ENCODE data around the gene BRCA2.

BRCA2 gene

DNA sequence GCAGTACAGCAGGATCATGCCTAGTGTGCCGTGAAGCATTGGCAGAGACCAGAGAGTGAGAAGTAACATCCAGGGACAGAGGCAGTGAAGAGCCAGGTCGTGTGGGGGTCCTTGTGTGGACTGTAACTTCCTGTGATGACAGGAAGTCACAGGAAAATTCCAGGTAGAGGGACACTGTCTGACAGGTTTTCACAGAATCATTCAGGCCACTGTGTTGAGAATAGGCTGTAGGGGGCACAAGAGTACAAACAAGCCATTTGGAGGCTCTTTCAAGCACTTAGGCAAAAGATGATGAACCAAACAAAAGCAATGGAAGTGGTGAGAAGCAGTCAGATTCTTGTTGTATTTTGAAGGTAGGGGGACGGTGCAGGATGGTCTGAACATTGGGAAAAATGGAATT lies 66.2 kb downstream of the BRCA2 start:
- no peaks in the 10 kb centered on the region for H3K9me3 Mint-ChIP-seq
- peaks cover 1% of the 10 kb centered on the region for H3K36me3 Mint-ChIP-seq (ENCODE audit: low read depth)
- H3K27me3 Mint-ChIP-seq (ENCODE audit: low read depth), result no peaks in the 10 kb centered on the region
- no peaks in the 10 kb centered on the region for H3K4me1 Mint-ChIP-seq
- TF ChIP-seq CTCF (IDR thresholded peaks at IDR 0.05; ENCODE audit: unreplicated experiment in 3 of 3), result peak in 2 of 3 experiments; percentile 33 to 38
- H3K27ac Mint-ChIP-seq, result no peak overlapping the region
- no peak overlapping the region for H3K4me3 Mint-ChIP-seq

DNA sequence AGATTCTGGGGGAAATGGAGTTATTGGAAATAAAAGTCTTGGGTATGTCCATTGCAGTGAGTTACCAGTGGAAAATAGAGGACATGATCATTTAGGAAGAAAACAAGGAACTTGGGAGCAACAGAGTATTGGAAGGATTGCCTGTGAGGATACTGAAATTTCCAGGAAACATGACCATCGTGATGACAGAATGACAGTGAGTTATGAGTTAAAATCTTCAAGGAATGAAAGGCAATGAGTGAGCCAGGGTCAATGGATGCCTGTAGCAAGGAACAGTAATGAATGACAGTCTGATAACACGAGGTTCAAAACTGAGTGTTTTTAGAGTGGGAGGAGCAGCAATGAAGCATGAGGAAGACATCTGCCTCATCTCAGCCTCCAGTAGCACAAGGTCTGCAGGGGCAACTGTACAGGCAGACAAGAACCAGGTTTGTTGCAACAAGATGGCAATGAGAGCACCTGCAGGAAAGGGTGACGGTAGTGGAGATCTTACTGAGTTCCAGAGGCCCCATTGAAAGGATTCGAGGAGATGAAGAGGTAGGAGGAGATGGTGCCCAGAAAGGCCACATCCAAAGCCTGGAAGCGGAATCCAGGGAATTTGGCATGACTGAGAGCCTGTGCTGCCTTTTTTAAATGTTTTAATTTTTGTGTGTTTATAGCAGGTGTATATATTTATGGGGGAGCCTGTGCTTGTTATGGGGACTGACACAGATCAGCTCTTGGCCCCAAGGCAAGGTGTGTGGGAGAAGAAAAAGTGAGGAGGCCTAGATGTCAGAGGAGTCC lies 68.7 kb downstream of the BRCA2 start:
- H3K27me3 Mint-ChIP-seq (ENCODE audit: low read depth), result no peaks in the 10 kb centered on the region
- no peaks in the 10 kb centered on the region for H3K4me1 Mint-ChIP-seq
- no peak for TF ChIP-seq CTCF (IDR thresholded peaks at IDR 0.05; ENCODE audit: unreplicated experiment in 3 of 3)
- H3K36me3 Mint-ChIP-seq (ENCODE audit: low read depth), result no peaks in the 10 kb centered on the region
- H3K9me3 Mint-ChIP-seq, result no peaks in the 10 kb centered on the region
- H3K4me3 Mint-ChIP-seq, result no peak overlapping the region
- H3K27ac Mint-ChIP-seq, result no peak overlapping the region

DNA sequence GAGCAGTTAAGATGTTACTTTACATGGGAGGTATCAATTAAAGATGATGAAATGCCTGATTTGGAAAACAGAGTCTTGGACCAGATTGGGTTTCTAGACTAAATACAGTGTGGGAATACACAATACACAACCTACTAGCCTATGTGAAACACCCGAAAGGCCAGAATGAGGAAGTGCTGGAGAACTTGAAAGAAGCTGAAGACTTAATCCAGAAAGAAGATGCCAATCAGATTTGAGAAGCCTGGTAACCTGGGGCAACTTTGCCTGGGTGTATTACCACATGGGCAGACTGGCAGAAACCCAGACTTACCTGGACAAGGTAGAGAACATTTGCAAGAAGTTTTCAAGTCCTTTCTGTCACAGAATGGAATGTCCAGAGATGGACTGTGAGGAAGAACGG lies 69.4 kb downstream of the BRCA2 start:
- Mint-ChIP-seq H3K9me3 (no peaks in the 10 kb centered on the region), H3K36me3 (ENCODE audit: low read depth) (no peaks in the 10 kb centered on the region), H3K4me3 (no peak overlapping the region), H3K27ac (no peak overlapping the region), H3K27me3 (ENCODE audit: low read depth) (no peaks in the 10 kb centered on the region), H3K4me1 (no peaks in the 10 kb centered on the region)
- TF ChIP-seq CTCF (IDR thresholded peaks at IDR 0.05; ENCODE audit: unreplicated experiment in 3 of 3), result no peak

DNA sequence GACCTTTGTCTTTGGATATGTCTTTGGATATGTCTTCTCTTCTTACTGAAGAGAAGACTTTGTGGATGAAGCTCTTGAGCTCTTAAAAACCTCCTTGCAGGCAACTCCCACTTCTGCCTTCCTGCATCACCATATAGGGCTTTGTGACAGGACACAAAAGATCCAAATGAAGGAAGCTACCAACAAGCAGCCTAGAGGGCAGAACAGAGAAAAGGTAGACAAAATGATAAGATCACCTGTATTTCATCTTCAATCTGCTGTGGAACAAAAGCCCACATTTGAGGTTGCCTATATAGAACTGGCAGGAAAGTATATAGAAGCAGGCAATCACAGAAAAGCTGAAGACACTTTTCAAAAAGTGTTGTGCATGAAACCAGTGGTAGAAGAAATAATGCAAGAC lies 70.1 kb downstream of the BRCA2 start:
- no peak for TF ChIP-seq CTCF (IDR thresholded peaks at IDR 0.05; ENCODE audit: unreplicated experiment in 3 of 3)
- Mint-ChIP-seq H3K27ac (no peak overlapping the region), H3K4me1 (no peaks in the 10 kb centered on the region), H3K9me3 (no peaks in the 10 kb centered on the region), H3K4me3 (no peak overlapping the region), H3K27me3 (ENCODE audit: low read depth) (no peaks in the 10 kb centered on the region), H3K36me3 (ENCODE audit: low read depth) (no peaks in the 10 kb centered on the region)

DNA sequence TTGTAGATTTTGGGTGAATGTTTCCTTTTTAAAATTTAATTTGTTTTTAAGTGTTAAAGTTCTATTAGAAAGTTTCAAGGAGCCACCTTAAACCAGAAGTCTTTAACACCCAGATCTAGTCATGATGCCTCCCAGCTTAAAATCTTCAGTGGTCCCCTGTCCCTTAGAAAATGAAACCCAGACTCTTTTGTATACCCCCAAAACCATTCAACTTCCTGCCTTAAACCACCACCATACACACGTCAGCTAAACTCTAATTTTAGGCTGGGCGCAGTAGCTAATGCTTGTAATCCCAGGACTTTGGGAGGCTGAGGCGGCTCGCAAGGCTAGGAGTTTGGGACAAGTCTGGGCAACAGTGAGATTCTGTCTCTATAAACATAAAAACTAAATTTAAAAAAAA lies 74.7 kb downstream of the BRCA2 start:
- TF ChIP-seq CTCF (IDR thresholded peaks at IDR 0.05; ENCODE audit: unreplicated experiment in 3 of 3), result no peak
- no peaks in the 10 kb centered on the region for H3K27me3 Mint-ChIP-seq (ENCODE audit: low read depth)
- H3K36me3 Mint-ChIP-seq (ENCODE audit: low read depth), result no peaks in the 10 kb centered on the region
- H3K4me3 Mint-ChIP-seq, result no peak overlapping the region
- H3K4me1 Mint-ChIP-seq, result no peaks in the 10 kb centered on the region
- H3K27ac Mint-ChIP-seq, result no peak overlapping the region
- H3K9me3 Mint-ChIP-seq, result no peaks in the 10 kb centered on the region

DNA sequence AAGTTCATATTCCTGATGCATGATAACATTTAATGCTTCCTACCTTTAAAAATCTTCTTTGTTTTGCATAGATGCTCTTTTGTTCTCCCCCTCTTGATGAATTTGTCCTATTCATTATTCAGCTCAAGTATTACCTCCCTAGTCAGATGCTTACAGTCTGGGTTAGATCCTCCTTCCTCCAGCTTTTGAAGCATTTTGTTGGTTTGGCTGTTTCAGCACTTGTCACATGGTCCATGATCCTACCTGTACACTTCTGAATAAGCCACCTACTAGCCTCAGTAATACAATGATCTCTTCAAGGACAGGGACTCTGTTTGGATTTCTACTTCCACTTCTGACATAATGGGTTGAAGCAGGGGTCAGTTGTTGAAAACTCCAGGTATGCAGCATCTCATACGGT lies 75.2 kb downstream of the BRCA2 start:
- Mint-ChIP-seq H3K27ac (no peak overlapping the region), H3K36me3 (ENCODE audit: low read depth) (no peaks in the 10 kb centered on the region)

More for the DNA sequence above, 75.2 kb downstream of the BRCA2 start:
- TF ChIP-seq CTCF (IDR thresholded peaks at IDR 0.05; ENCODE audit: unreplicated experiment in 3 of 3), result no peak
- no peaks in the 10 kb centered on the region for H3K9me3 Mint-ChIP-seq
- no peaks in the 10 kb centered on the region for H3K27me3 Mint-ChIP-seq (ENCODE audit: low read depth)
- no peaks in the 10 kb centered on the region for H3K4me1 Mint-ChIP-seq
- H3K4me3 Mint-ChIP-seq, result no peak overlapping the region

Data from nephron (organoid).